Stimulated activated CD4-positive, alpha-beta T cell treated with anti-CD3 and anti-CD28 coated beads, Interleukin-1b, Interleukin-23, amount 100 ng/mL, for 24 hours (primary cell): ENCODE results near the gene AMPH.

Experiments used
- DNase-seq, 4 experiments: peaks; one replicate each; pipeline ENCODE4 v3.0.0-alpha.2; 2020; ENCODE audit warnings: low read depth in 4 of 4, low spot score in 1 of 4

AMPH gene

GRCh38 chr7:38463277-38464225, 167.6 kb downstream of the AMPH start:
- peak; percentile 65 to 79 (median 68) for DNase-seq

DNA sequence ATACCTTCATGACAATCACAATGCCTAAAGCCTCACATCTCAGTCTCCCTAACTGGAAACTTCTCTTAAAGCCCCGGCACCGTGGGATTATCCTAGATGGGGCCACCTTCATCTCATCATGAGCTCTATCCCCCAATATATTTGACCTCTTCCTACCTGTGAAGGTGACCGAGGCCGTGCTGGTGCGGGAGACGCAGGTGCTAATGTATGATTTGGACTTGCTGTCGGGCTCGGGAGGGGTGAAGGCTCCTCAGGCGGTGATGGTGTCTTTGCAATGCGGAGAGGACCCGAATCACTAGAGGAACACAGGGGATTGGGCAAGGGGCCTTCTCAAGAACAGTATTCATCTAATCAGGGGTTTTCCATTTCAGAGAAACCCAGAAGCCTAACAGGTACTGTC, 168.4 kb downstream of the AMPH start:
- DNase-seq = no peak

DNA sequence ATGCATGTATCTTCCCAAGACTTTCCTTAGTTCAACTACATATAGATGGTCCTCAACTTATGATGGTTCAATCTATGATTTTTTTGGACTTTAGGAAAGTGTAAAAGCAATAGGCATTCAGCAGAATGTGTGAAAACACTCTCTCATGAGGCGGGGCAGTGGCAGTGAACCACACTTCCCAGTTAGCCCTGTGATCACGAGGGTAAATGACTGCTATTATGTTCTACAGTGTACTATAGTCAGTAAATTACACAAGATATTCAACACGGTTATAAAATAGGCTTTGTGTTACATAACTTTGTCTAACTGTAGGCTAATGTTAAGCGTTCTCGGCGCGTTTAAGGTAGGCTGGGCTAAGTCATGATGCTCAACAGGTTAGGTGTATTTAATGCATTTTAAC, 169.3 kb downstream of the AMPH start:
- DNase-seq = no peak

DNA sequence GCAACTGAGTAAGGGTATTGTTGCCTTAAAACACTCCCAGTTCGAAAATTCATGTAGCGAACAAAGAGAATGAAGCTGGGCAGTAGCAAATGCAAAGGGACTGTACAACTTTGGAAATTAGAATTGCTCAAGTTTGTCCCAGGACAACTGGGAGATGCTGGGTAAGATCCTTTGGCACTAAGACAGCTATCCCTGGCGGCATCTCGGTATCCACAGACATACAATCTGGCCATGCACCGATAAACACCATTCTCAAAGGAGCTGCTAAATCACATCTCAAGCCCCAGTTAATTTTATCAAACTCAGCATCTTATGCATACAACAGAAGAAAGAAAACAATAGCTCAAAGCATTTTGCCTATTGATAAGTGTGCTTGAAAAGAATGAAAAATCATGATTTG, 177.3 kb downstream of the AMPH start:
- DNase-seq = no peak

GRCh38 chr7:38453168-38453567, 178.0 kb downstream of the AMPH start:
- DNase-seq = no peak

DNA sequence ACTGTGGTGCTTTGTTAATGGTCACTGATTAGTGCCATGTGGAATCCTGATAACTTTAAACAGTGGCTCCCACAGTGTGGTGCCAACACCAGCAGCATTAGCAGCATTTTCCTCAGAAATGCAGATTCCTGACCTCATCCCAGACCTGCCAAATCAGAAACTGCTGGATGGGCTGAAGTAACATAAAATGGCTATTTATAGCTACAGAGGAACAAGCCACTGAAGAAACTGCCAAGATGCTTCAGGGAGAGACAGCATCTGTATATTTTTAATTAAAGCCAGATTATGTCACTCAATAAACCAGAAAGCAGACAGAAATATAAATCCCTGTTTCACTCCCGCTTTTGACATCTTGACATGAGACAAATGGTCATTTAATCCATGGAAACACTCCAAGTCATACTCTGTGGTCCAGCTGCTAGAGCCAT, 178.5 kb downstream of the AMPH start:
- DNase-seq = no peak

DNA sequence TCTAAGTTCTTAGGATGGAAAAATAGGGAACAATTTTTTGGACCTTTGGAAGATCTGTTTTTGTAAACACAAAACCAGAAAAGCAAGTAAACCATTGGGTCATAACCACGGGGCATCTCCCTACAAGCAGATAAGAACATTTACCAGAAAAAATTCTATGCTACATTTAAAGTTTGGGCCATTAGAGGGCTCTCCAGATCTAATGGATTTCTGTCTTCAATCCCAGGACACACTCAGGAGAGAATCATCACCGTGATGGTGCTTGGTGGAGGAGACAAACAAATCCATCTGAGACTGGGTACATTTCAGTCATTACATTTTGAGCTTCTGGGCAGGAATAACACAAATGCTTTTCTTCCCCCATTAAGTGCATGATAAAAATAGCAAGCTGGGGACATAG, 179.3 kb downstream of the AMPH start:
- DNase-seq = no peak

DNA sequence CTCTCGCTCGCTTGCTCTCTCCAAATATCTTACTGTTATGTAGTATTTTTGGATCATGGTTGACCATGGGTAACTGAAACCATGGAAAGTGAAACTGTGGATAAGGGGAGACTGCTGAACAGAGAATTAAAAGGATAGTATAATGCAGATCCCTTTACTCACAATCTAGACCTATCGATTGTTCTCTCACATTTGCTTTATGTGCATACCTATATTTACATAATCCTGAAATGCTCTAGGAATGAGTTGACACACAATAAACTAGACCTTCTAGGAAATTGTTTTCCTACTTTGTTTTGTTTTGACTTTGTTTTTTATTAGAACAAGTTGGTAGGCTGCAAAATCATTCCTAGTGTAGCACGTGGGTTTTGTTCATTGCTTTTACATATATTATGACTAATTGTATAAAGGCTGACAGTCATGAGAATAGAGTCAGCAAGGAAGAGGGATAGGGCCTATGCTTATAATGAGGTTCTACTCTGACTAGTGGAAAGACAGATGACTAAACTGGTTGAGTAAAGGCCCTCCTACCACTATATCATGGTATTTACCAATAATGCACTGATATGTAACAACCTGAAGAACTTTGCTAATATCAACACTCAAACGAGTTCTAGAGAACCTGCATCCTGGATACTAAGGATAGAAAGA, 182.5 kb downstream of the AMPH start:
- DNase-seq = no peak

DNA sequence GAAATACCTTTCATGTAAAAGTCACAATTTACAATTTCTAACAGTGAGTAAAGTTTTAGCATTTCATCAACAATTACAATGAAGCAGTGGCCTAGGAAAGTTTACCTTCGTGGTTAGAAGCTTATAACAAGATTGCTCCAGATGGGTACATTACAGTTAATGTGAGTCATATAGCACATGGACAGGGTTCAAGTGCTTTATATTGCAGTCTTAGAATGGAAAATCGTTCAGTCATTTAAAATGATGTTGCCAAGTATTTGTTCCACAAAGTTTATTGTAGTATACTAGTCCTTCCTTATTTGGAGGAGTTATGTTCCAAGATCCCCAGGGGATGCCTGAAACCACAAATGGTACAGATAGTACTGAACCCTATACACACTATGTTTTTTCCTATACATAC, 183.1 kb downstream of the AMPH start:
- DNase-seq = no peak

- no peak for DNase-seq
These were observed 192.2 kb downstream of the AMPH start for GRCh38 chr7:38438970-38439369.

- DNase-seq = no peak
These were observed 198.5 kb downstream of the AMPH start for GRCh38 chr7:38432671-38433070.

- no peak for DNase-seq
These were observed 199.1 kb downstream of the AMPH start for GRCh38 chr7:38432080-38432479.

- DNase-seq = no peak
These were observed 202.1 kb downstream of the AMPH start for GRCh38 chr7:38429057-38429456.

DNA sequence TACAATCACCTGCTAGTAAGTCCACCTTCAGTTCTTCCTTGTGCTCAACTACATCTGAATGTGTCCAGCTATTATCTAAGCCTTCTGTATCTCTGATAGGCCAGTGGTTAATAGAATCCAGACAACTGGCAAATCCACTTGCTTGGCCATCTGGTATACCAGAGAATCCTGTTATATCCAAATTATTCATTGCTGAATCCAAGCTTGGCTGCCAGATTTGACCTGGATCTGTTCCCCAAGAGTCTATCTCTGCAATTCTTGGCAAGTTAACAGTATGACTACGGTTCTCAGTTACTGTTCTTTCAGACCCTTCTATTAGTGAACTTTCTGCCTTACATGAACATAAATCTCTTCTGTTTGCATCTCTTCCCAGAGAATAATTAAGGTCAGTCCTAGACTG, 203.1 kb downstream of the AMPH start:
- DNase-seq = no peak

DNA sequence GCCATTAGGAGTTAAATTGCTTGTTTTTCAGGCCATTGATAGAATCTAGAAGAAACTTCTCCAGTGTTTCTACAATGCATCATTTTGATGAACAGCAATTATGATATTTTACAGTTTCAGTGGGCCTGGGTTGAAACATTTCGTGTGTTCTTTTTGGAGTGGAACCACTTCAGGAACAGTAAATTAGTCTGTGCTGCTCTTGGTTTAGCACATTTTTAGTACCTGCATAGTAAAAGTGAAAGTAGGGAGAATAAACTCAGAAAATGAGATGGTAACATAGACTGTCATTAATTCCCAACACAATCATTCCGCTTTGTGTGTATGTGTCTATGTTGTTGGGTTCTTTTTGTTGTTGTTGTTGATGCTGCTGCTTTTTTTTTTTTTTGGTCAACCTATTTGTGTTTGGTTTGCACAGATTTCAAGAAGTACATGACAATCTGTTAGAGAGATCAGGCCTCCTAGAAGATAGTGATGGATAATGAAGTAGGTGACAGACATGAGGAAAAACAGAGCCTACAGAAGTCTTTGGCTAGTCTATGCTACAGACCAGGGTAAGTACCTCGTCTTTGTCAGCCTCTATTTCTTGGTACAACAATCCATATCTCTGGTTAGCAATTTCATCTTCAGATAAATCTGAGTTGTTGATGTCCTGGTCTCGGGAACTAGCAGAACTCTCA, 203.8 kb downstream of the AMPH start:
- DNase-seq = no peak

- DNase-seq = no peak
These were observed 205.7 kb downstream of the AMPH start for GRCh38 chr7:38425509-38425908.

DNA sequence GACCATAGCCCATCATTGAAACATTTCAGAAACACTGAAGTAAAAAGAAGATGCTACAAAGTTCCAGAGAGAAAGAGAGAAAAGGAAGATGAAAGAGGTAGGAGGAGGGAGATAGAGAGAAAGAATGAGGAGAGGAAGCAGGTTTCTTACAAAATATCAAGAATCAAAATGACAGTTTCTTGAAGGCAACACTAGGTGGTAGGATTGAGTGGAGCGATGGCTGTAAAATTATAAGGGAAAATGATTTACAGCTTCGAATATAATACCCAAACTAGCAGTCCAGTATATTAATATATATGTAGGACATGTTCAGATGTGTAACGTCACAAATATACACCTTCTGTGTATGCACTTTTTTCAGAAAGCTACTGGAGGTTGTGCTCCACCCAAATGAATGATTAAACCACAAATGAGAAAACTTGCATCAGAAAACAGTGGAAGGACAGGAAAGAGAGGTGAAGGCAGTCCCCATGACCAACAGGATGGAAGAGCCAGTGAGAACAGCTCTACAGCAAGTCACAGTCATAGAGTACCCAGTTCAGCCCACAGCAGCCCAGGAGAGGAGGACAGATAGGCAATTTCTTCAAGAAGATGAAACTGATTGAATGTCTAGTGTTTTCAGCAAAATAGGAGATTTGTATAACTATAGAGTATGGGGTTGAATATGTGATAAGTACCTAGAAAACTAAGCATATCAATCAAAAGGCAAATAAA, 206.3 kb downstream of the AMPH start:
- DNase-seq = no peak

DNA sequence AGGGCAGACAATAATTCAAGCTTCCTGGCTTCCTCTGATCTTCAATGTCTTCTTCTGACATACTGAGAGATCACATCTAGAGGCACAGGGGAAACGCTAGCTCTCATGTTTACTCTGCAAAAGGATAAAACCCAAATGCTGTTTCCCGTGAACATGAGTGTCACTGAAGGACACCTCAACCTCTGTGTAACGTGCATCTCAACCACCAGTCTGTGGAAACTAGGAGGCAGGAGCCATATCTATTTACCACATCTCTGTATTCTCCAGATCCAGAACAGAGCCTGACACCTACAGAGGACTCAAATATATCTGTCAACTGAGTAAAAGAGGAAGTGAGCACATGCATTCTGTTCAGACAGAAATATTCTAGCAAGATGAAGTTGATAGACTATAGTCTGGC, 217.4 kb downstream of the AMPH start:
- no peak for DNase-seq

DNA sequence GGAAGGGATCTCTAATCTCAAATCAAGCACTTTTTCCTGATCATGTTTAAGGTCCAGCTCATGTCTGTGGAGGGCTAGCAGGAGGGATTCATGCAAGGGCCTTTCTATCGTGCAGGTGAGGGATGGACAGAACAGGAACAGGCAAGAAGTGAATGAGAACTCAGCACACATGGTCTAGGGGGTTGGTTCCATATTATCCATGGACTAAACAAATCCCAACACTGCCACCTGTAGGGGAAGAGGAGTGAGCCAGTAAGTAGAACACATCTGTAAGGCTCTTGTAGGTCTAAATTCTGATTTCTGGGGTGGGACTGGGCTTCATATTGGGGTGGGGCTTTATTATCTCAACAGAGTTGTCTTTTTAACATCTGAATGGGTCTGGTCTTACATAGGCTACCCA, 219.8 kb downstream of the AMPH start:
- no peak for DNase-seq

GRCh38 chr7:38410056-38410455, 221.1 kb downstream of the AMPH start:
- no peak for DNase-seq

GRCh38 chr7:38409531-38409930, 221.6 kb downstream of the AMPH start:
- no peak for DNase-seq
